Measurements from ENCODE around the gene DDT. TPM values are rescaled to one million over a fixed set of nuclear protein-coding genes. Genes with fewer than 3 reads are reported as not detected.
"Not testable (repeated sequence)": the region's sequence is repeated elsewhere in the genome, so short reads cannot be mapped to it uniquely, and the experiment has no call there.

The DDT gene
- total and polyA plus RNA-seq, 10 of the 15 experiments (the other 5 are each of a cell fraction or from before 2014, with no cell fraction given): 25.1 to 408 (median 202) TPM

GRCh38 chr22:23922921-23923320 lies 51.3 kb downstream of the DDT start (continued):
- TF ChIP-seq BCLAF1 (IDR thresholded peaks at IDR 0.05) (no peak), POU2F2 (IDR thresholded peaks at IDR 0.05; ENCODE audit: borderline replicate concordance, low read depth, low read length) (no peak)

GRCh38 chr22:23921586-23922201 lies 52.5 kb downstream of the DDT start:
- RAD21 ChIA-PET (ENCODE audit: unreplicated experiment); ATAC-seq; H4K20me1 ChIP-seq (ENCODE audit: control insufficient read depth, insufficient read depth); BruUV-seq (replicated peaks); H3K9me3 ChIP-seq (replicated peaks; ENCODE audit: control insufficient read depth, insufficient read depth, low read length); SMC1A ChIA-PET (ENCODE audit: uncharacterized antibody, unreplicated experiment); H3K4me3 ChIP-seq; DNase-seq (ENCODE audit: low read depth, low spot score); H3K4me2 ChIP-seq (ENCODE audit: control insufficient read depth, insufficient read depth); FAIRE-seq; H3K9ac ChIP-seq (ENCODE audit: control insufficient read depth, insufficient read depth, low read length); H3K27ac ChIP-seq (ENCODE audit: control insufficient read depth, insufficient read depth); H3K4me1 ChIP-seq (ENCODE audit: control insufficient read depth, insufficient read depth, low read length); H2AFZ ChIP-seq (ENCODE audit: control insufficient read depth, low read depth, low read length); intact Hi-C loops (cut with micrococcal nuclease; ENCODE audit: unreplicated experiment); in situ Hi-C loops (cut with MboI); H3K79me2 ChIP-seq (ENCODE audit: control insufficient read depth, insufficient read depth, low read length); H3K27me3 ChIP-seq (replicated peaks in 1 of 2; ENCODE audit: control insufficient read depth in 2 of 2, insufficient read depth in 2 of 2, low read length in 1 of 2): not testable (repeated sequence)
- H3K36me3 ChIP-seq (ENCODE audit: control insufficient read depth in 2 of 2, insufficient read depth in 2 of 2, low read length in 1 of 2): peaks cover 3 to 27% of the 10 kb centered on the region in 2 experiments
- ChIA-PET POLR2A (interaction anchor here (0.7 to 1.7 kb wide), 3 partner anchors 8 to 172 kb away, joined by 3 to 4 read pairs (median 4); partner anchors contain the start of gene MIF), CTCF (interaction anchor here (1.0 to 1.2 kb wide), 2 partner anchors 27 to 63 kb away, joined by 4 to 5 read pairs; partner anchors contain the start of gene MIF)
- WGBS (ENCODE audit: insufficient coverage, insufficient replicate concordance, low lambda C conversion rate, missing lambda C conversion rate): 98% methylated on average over 13 of the region's 13 CpGs

Other genes starting within 250 kb of the DDT start
Only the 7 nearest of the 15 such genes appear.
- gene SLC2A11, start 116.6 kb downstream of the DDT start, total RNA-seq (2014; rRNA removed): 10.5 and 13.0 TPM in 2 replicates
- 8.1 and 8.9 TPM in 2 replicates for gene SLC2A11, start 116.6 kb downstream of the DDT start, total RNA-seq (2014; rRNA removed; fragmentation: Illumina TruSeq; extraction: Trizol)
- gene SLC2A11, start 116.6 kb downstream of the DDT start, total RNA-seq (2021): 12.2 and 15.7 TPM in 2 replicates
- gene SLC2A11, start 116.6 kb downstream of the DDT start, polyA plus RNA-seq (2011; rRNA removed): 7.5 and 8.4 TPM in 2 replicates
- gene SLC2A11, start 116.6 kb downstream of the DDT start, polyA plus RNA-seq (2014; fragmentation: Illumina TruSeq; extraction: Trizol): 8.6 and 13.3 TPM in 2 replicates
- 1 to 10 TPM in 1 of 2 experiments, under 1 TPM in 1; 0.98 to 2.9 TPM for gene SLC2A11, start 116.6 kb downstream of the DDT start, polyA plus RNA-seq (2014; fragmentation: Nextera tagmentation; extraction: Ambion mirVana)
- 17.7 and 18.3 TPM in 2 replicates for gene SLC2A11, start 116.6 kb downstream of the DDT start, polyA plus RNA-seq (2014; rRNA removed)
- gene SLC2A11, start 116.6 kb downstream of the DDT start, polyA plus RNA-seq (2016; fragmentation: Nextera tagmentation; extraction: Ambion mirVana): 1 to 10 TPM; 8.0 TPM
- gene MIF, start 80.1 kb downstream of the DDT start, total RNA-seq (2014; rRNA removed): 737 and 939 TPM in 2 replicates
- gene MIF, start 80.1 kb downstream of the DDT start, total RNA-seq (2014; rRNA removed; fragmentation: Illumina TruSeq; extraction: Trizol): 183 and 215 TPM in 2 replicates
- gene MIF, start 80.1 kb downstream of the DDT start, total RNA-seq (2021): 1,146 and 1,222 TPM in 2 replicates
- gene MIF, start 80.1 kb downstream of the DDT start, polyA plus RNA-seq (2011; rRNA removed): 233 and 593 TPM in 2 replicates
- gene MIF, start 80.1 kb downstream of the DDT start, polyA plus RNA-seq (2014; fragmentation: Illumina TruSeq; extraction: Trizol): 5.2 and 37.7 TPM in 2 replicates
- gene MIF, start 80.1 kb downstream of the DDT start, polyA plus RNA-seq (2014; fragmentation: Nextera tagmentation; extraction: Ambion mirVana): 100 to 1,000 TPM; 188 to 220 TPM
- gene MIF, start 80.1 kb downstream of the DDT start, polyA plus RNA-seq (2014; rRNA removed): 1,025 and 1,355 TPM in 2 replicates
- gene MIF, start 80.1 kb downstream of the DDT start, polyA plus RNA-seq (2016; fragmentation: Nextera tagmentation; extraction: Ambion mirVana): 1,000 to 10,000 TPM; 2,816 to 2,972 TPM
- gene GSTT2B, start 13.2 kb downstream of the DDT start, total RNA-seq (2014; rRNA removed): not detected in 2 replicates
- not detected in 2 replicates for gene GSTT2B, start 13.2 kb downstream of the DDT start, total RNA-seq (2014; rRNA removed; fragmentation: Illumina TruSeq; extraction: Trizol)
- 0.21 TPM in 1 of 2 replicates, not detected in the other for gene GSTT2B, start 13.2 kb downstream of the DDT start, total RNA-seq (2021)
- 0.15 TPM in 1 of 2 replicates, not detected in the other for gene GSTT2B, start 13.2 kb downstream of the DDT start, polyA plus RNA-seq (2011; rRNA removed)
- gene GSTT2B, start 13.2 kb downstream of the DDT start, polyA plus RNA-seq (2014; fragmentation: Illumina TruSeq; extraction: Trizol): not detected in 2 replicates
- gene GSTT2B, start 13.2 kb downstream of the DDT start, polyA plus RNA-seq (2014; fragmentation: Nextera tagmentation; extraction: Ambion mirVana): not detected
- not detected in 2 replicates for gene GSTT2B, start 13.2 kb downstream of the DDT start, polyA plus RNA-seq (2014; rRNA removed)
- gene GSTT2B, start 13.2 kb downstream of the DDT start, polyA plus RNA-seq (2016; fragmentation: Nextera tagmentation; extraction: Ambion mirVana): under 1 TPM in 1 of 2 experiments, not detected in 1; 0.29 TPM
- gene DDTL, start 7.6 kb downstream of the DDT start, total RNA-seq (2014; rRNA removed): 1.4 and 1.7 TPM in 2 replicates
- gene DDTL, start 7.6 kb downstream of the DDT start, total RNA-seq (2014; rRNA removed; fragmentation: Illumina TruSeq; extraction: Trizol): not detected in 2 replicates
- not detected in 2 replicates for gene DDTL, start 7.6 kb downstream of the DDT start, total RNA-seq (2021)
- gene DDTL, start 7.6 kb downstream of the DDT start, polyA plus RNA-seq (2011; rRNA removed): 0.05 TPM in 1 of 2 replicates, not detected in the other
- gene DDTL, start 7.6 kb downstream of the DDT start, polyA plus RNA-seq (2014; fragmentation: Illumina TruSeq; extraction: Trizol): not detected in 2 replicates
- 1 to 10 TPM in 1 of 2 experiments, under 1 TPM in 1; 0.74 to 2.2 TPM for gene DDTL, start 7.6 kb downstream of the DDT start, polyA plus RNA-seq (2014; fragmentation: Nextera tagmentation; extraction: Ambion mirVana)
- gene DDTL, start 7.6 kb downstream of the DDT start, polyA plus RNA-seq (2014; rRNA removed): 0.83 and 2.2 TPM in 2 replicates
- gene DDTL, start 7.6 kb downstream of the DDT start, polyA plus RNA-seq (2016; fragmentation: Nextera tagmentation; extraction: Ambion mirVana): 1 to 10 TPM; 3.8 to 4.0 TPM
- gene GSTT2, start 5.7 kb upstream of the DDT start, total RNA-seq (2014; rRNA removed): not detected in 2 replicates
- not detected in 2 replicates for gene GSTT2, start 5.7 kb upstream of the DDT start, total RNA-seq (2014; rRNA removed; fragmentation: Illumina TruSeq; extraction: Trizol)
- gene GSTT2, start 5.7 kb upstream of the DDT start, total RNA-seq (2021): not detected in 2 replicates
- not detected in 2 replicates for gene GSTT2, start 5.7 kb upstream of the DDT start, polyA plus RNA-seq (2011; rRNA removed)
- gene GSTT2, start 5.7 kb upstream of the DDT start, polyA plus RNA-seq (2014; fragmentation: Illumina TruSeq; extraction: Trizol): not detected in 2 replicates
- not detected for gene GSTT2, start 5.7 kb upstream of the DDT start, polyA plus RNA-seq (2014; fragmentation: Nextera tagmentation; extraction: Ambion mirVana)
- not detected in 2 replicates for gene GSTT2, start 5.7 kb upstream of the DDT start, polyA plus RNA-seq (2014; rRNA removed)
- gene GSTT2, start 5.7 kb upstream of the DDT start, polyA plus RNA-seq (2016; fragmentation: Nextera tagmentation; extraction: Ambion mirVana): not detected
- not detected in 2 replicates for gene GSTT4, start 31.0 kb upstream of the DDT start, total RNA-seq (2014; rRNA removed)
- not detected in 2 replicates for gene GSTT4, start 31.0 kb upstream of the DDT start, total RNA-seq (2014; rRNA removed; fragmentation: Illumina TruSeq; extraction: Trizol)
- not detected in 2 replicates for gene GSTT4, start 31.0 kb upstream of the DDT start, total RNA-seq (2021)
- not detected in 2 replicates for gene GSTT4, start 31.0 kb upstream of the DDT start, polyA plus RNA-seq (2011; rRNA removed)
- not detected in 2 replicates for gene GSTT4, start 31.0 kb upstream of the DDT start, polyA plus RNA-seq (2014; fragmentation: Illumina TruSeq; extraction: Trizol)
- not detected for gene GSTT4, start 31.0 kb upstream of the DDT start, polyA plus RNA-seq (2014; fragmentation: Nextera tagmentation; extraction: Ambion mirVana)
- gene GSTT4, start 31.0 kb upstream of the DDT start, polyA plus RNA-seq (2014; rRNA removed): not detected in 2 replicates
- not detected for gene GSTT4, start 31.0 kb upstream of the DDT start, polyA plus RNA-seq (2016; fragmentation: Nextera tagmentation; extraction: Ambion mirVana)
- gene CABIN1, start 36.9 kb upstream of the DDT start, total RNA-seq (2014; rRNA removed): 36.1 and 39.8 TPM in 2 replicates
- 18.2 and 18.7 TPM in 2 replicates for gene CABIN1, start 36.9 kb upstream of the DDT start, total RNA-seq (2014; rRNA removed; fragmentation: Illumina TruSeq; extraction: Trizol)
- gene CABIN1, start 36.9 kb upstream of the DDT start, total RNA-seq (2021): 56.5 and 58.6 TPM in 2 replicates
- gene CABIN1, start 36.9 kb upstream of the DDT start, polyA plus RNA-seq (2011; rRNA removed): 4.5 and 9.4 TPM in 2 replicates
- 11.0 and 18.8 TPM in 2 replicates for gene CABIN1, start 36.9 kb upstream of the DDT start, polyA plus RNA-seq (2014; fragmentation: Illumina TruSeq; extraction: Trizol)
- gene CABIN1, start 36.9 kb upstream of the DDT start, polyA plus RNA-seq (2014; fragmentation: Nextera tagmentation; extraction: Ambion mirVana): 1 to 10 TPM; 5.6 to 6.5 TPM
- 25.2 and 34.7 TPM in 2 replicates for gene CABIN1, start 36.9 kb upstream of the DDT start, polyA plus RNA-seq (2014; rRNA removed)
- gene CABIN1, start 36.9 kb upstream of the DDT start, polyA plus RNA-seq (2016; fragmentation: Nextera tagmentation; extraction: Ambion mirVana): 10 to 100 TPM; 14.9 to 17.4 TPM

All from GM12878 (cell line).